Stomach (tissue), 9 donors: Measurements from ENCODE around the gene FAM120B. TPM values are rescaled to one million over a fixed set of nuclear protein-coding genes. Genes with fewer than 3 reads are reported as not detected.

ENCODE experiments used
- DNase-seq, 2 donors: peaks; one replicate each; pipeline versions ENCODE4 v3.0.0 to v3.0.0-alpha.2; 2013 to 2019
- H3K27ac ChIP-seq, 5 donors: fragments of 200-600 bp in 4 of 5; sonication (generic) in 4 of 5; one replicate each; pipeline ENCODE4 v1.5.1; 2013 to 2019; ENCODE audit warnings: mild to moderate bottlenecking in 1 of 5, moderate library complexity in 1 of 5
- H3K27me3 ChIP-seq, 3 donors: fragments of 200-600 bp; sonication (generic); one replicate each; pipeline ENCODE4 v1.5.1; 2017 to 2019; ENCODE audit warnings: mixed run types in 1 of 3
- H3K36me3 ChIP-seq, 4 donors: fragments of 200-600 bp; sonication (generic); 1 replicate in 3 of 4; 2 replicates in 1 of 4; pipeline ENCODE4 v1.5.1; 2016 to 2019
- H3K4me1 ChIP-seq, 4 donors: fragments of 200-600 bp; sonication (generic); one replicate each; pipeline ENCODE4 v1.5.1; 2016 to 2019
- H3K4me3 ChIP-seq, 4 donors: fragments of 200-600 bp; sonication (generic) in 3 of 4; one replicate each; pipeline ENCODE4 v1.5.1; 2016 to 2019; ENCODE audit warnings: mild to moderate bottlenecking in 1 of 4
- H3K9me3 ChIP-seq, 4 donors: fragments of 200-600 bp; sonication (generic); one replicate each; pipeline ENCODE4 v1.5.1; 2016 to 2019
- EP300 ChIP-seq: sonication (generic); formaldehyde crosslinking; IDR thresholded peaks from one replicate; pipeline ENCODE4 v1.6.1; 2017; ENCODE audit warnings: antibody characterized with exemption
- POLR2A ChIP-seq, 4 donors: fragments of 450-650 bp; IDR thresholded peaks; one replicate each; pipeline ENCODE4 v1.6.1; 2016; ENCODE audit warnings: antibody characterized with exemption in 4 of 4, control low read depth in 2 of 4, mild to moderate bottlenecking in 1 of 4, moderate library complexity in 1 of 4
- POLR2AphosphoS5 ChIP-seq, 3 donors: sonication (generic); formaldehyde crosslinking; IDR thresholded peaks; one replicate each; pipeline ENCODE4 v1.6.1; 2016; ENCODE audit warnings: antibody characterized with exemption in 3 of 3
- WGBS, 5 donors: extraction: QIAGEN DNeasy Blood & Tissue Kit in 3 of 5; methylation state at CpG; one replicate each; pipeline versions ENCODE4 v1.1.5 to v1.1.7; 2013 to 2018; 5-methylcytosine and 5-hydroxymethylcytosine counted together
- intact Hi-C: fragments of 100-400 bp; cut with DNase I; formaldehyde crosslinking; loops from one replicate; pipeline ENCODE4 v1.15.1; 2023; ENCODE audit warnings: low total_unique reads
- polyA plus RNA-seq, 3 donors: library from polyadenylated mRNA; stranded (reverse); fragments of 200-250 nt; gene quantifications; one replicate each; pipeline ENCODE4 v1.2.3, GENCODE V29; 2013
- total RNA-seq, 5 donors: library from RNA; depleted of rRNA; stranded (reverse); fragments of >200 nt; gene quantifications; one replicate each; pipeline versions ENCODE4 v1.1.0 to v1.2.3, GENCODE V29; 2014 to 2016
- TF ChIP-seq, protein P1 (sequence below), 7 experiments: fragments of 450-650 bp in 4 of 7; fragments of 200-600 bp in 3 of 7; sonication (generic) in 3 of 7; IDR thresholded peaks; one replicate each; pipeline ENCODE4 v1.5.1; 2016 to 2019; ENCODE audit warnings: antibody characterized with exemption in 7 of 7, control low read depth in 2 of 7, mild to moderate bottlenecking in 1 of 7
- donor health status: healthy with polysubstance abuse.
- donor health status: Bipolar disorder and iron deficiency.
- donor health status: healthy.

The FAM120B gene
- total and polyA plus RNA-seq, 8 donors, result 6.4 to 66.5 (median 27.3) TPM

- Histone ChIP-seq H3K4me1 (no peaks in the 10 kb centered on the region), H3K27ac (no peak overlapping the region), H3K4me3 (no peak overlapping the region), H3K36me3 (no peaks in the 10 kb centered on the region), H3K9me3 (no peaks in the 10 kb centered on the region), H3K27me3 (peaks cover 0 to 5% (median 0%) of the 10 kb centered on the region in 3 donors)
- WGBS, 5 donors, result 92 to 98% (median 97%) methylated on average over 12 of the region's 12 CpGs
- intact Hi-C loops, result no loop called here
- TF ChIP-seq POLR2AphosphoS5 (IDR thresholded peaks at IDR 0.05) (no peak), POLR2A (IDR thresholded peaks at IDR 0.05) (no peak), EP300 (no peak)
- TF ChIP-seq, protein P1, sequence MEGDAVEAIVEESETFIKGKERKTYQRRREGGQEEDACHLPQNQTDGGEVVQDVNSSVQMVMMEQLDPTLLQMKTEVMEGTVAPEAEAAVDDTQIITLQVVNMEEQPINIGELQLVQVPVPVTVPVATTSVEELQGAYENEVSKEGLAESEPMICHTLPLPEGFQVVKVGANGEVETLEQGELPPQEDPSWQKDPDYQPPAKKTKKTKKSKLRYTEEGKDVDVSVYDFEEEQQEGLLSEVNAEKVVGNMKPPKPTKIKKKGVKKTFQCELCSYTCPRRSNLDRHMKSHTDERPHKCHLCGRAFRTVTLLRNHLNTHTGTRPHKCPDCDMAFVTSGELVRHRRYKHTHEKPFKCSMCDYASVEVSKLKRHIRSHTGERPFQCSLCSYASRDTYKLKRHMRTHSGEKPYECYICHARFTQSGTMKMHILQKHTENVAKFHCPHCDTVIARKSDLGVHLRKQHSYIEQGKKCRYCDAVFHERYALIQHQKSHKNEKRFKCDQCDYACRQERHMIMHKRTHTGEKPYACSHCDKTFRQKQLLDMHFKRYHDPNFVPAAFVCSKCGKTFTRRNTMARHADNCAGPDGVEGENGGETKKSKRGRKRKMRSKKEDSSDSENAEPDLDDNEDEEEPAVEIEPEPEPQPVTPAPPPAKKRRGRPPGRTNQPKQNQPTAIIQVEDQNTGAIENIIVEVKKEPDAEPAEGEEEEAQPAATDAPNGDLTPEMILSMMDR (IDR thresholded peaks at IDR 0.05), result no peak
- DNase-seq, result no peak
Measured at GRCh38 chr6:170448317-170448716, 141.8 kb downstream of the FAM120B start.

- no peak for TF ChIP-seq POLR2A (IDR thresholded peaks at IDR 0.05)
- TF ChIP-seq EP300, result no peak
- TF ChIP-seq, protein P1 (IDR thresholded peaks at IDR 0.05), result no peak
- no peak for TF ChIP-seq POLR2AphosphoS5 (IDR thresholded peaks at IDR 0.05)
- intact Hi-C loops, result no loop called here
- Histone ChIP-seq H3K4me3 (no peak overlapping the region), H3K36me3 (no peaks in the 10 kb centered on the region), H3K9me3 (no peaks in the 10 kb centered on the region), H3K4me1 (no peaks in the 10 kb centered on the region), H3K27ac (no peak overlapping the region), H3K27me3 (peaks cover 0 to 5% (median 0%) of the 10 kb centered on the region in 3 donors)
- no peak for DNase-seq
- WGBS, 5 donors, result 77 to 82% (median 81%) methylated on average over 19 to 20 of the region's 20 CpGs
Measured at GRCh38 chr6:170448751-170449630, 142.4 kb downstream of the FAM120B start.

GRCh38 chr6:170449835-170450753, 143.5 kb downstream of the FAM120B start:
- 85 to 92% (median 89%) methylated on average over 32 of the region's 32 CpGs for WGBS, 5 donors
- Histone ChIP-seq H3K27ac (no peak overlapping the region), H3K27me3 (peaks cover 0 to 5% (median 0%) of the 10 kb centered on the region in 3 donors), H3K4me3 (no peak overlapping the region), H3K4me1 (no peaks in the 10 kb centered on the region), H3K9me3 (no peaks in the 10 kb centered on the region), H3K36me3 (no peaks in the 10 kb centered on the region)
- TF ChIP-seq, protein P1 (IDR thresholded peaks at IDR 0.05), result no peak
- TF ChIP-seq EP300 (no peak), POLR2A (IDR thresholded peaks at IDR 0.05) (no peak)
- intact Hi-C loops, result no loop called here
- no peak for DNase-seq
